GM18868 (cell line): ENCODE data around the gene GALNT18.

Experiments used
- ATAC-seq: cut with Tn5 transposase; IDR thresholded peaks from one replicate; pipeline ENCODE4 v1.9.1; 2021; ENCODE audit warnings: mild to moderate bottlenecking, moderate library complexity; ENCODE audit not compliant: unreplicated experiment

Gene GALNT18

GRCh38 chr11:11415901-11416300, 205.9 kb downstream of the GALNT18 start:
- ATAC-seq = no peak

DNA sequence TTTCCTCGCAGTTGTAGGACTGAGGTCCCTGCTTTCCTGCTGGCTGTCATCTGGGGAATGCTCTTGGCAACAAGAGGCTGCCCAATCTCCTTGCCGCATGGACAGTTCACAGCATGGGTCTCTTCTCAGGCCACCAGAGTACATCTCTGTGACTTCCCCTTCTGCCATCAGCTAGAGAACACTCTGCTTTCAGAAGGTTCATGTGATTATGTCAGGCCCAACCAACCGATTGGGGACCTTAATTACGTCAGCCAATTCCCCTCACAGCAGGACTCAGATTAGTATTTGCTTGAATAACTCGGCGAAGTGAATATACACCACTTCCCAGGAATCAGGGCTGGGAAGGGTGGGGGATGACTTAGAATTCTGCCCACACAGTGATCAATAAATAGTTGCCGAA, 206.8 kb downstream of the GALNT18 start:
- ATAC-seq = no peak

- no peak for ATAC-seq
Measured at GRCh38 chr11:11413776-11414175, 208.0 kb downstream of the GALNT18 start.

DNA sequence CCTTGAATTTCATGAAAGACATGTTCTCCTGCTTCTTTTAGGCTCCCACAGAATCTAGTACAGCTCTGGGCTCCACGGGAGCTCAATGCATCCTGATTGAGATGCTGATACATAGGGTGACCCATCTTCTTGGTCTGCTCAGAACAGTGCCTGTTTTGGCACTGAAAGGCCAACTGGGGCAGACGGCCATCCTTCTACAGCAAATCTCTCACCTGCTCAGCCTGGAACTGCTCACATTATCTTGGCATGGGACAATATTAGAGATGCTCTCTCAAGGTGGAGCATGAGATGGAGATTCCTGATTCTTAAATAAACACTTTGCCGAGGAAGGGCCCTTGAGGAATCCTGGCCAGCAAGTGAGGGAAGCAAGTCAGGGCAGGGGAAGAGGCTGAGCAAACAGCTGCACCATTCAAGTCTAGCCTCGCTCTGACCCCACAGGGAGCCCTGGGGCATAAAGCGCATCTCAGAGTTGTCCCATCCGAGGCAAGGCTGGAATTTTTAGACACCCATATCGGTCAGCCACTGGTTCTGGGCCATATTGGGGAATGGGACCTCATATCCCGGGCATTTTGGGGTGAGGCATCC, 210.3 kb downstream of the GALNT18 start:
- ATAC-seq = no peak

GRCh38 chr11:11409901-11410300, 211.9 kb downstream of the GALNT18 start:
- ATAC-seq = no peak

- ATAC-seq = no peak
Measured at GRCh38 chr11:11409224-11409623, 212.6 kb downstream of the GALNT18 start.

GRCh38 chr11:11408436-11409221, 213.2 kb downstream of the GALNT18 start:
- ATAC-seq = no peak

DNA sequence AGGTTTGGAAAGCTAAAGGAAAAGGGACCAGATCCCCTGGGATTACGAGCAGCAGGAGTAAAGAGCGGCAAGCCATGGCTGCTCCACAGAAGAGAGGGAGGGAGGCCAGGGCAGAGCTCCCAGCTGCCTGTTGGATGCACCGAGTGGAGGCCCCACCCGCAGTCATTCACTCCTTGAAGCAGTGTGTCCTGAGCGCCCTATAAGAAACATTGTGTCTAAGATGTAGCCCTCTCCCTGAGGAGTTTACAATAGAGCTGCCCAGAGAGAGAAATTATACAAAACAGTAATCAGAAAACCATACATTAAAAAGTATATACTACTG, 214.1 kb downstream of the GALNT18 start:
- no peak for ATAC-seq

- no peak for ATAC-seq
Measured at GRCh38 chr11:11407065-11407762, 214.6 kb downstream of the GALNT18 start.

- ATAC-seq = no peak
Measured at GRCh38 chr11:11406652-11407051, 215.2 kb downstream of the GALNT18 start.

- ATAC-seq = no peak
Measured at GRCh38 chr11:11403763-11404725, 217.8 kb downstream of the GALNT18 start.

- ATAC-seq = no peak
Measured at GRCh38 chr11:11401960-11402535, 219.8 kb downstream of the GALNT18 start.

- no peak for ATAC-seq
Measured at GRCh38 chr11:11400635-11401232, 221.1 kb downstream of the GALNT18 start.

DNA sequence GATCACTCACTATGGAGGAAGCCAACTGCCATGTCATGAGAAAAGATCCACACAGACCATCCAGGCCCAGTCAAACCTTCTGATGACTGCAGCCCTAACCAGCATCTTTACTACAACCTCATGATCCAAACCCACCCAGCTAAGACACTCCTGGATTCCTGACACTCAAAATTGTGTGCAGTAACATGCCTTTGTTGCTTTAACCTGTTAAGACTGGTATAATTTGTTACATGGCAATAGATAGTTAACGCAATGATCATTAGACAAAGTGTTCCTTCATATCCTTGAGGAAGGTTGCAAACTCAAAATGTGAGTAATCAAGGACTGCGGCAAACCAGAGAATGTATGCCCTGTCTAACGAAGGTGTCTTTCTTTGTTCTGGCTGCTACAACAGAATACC, 221.7 kb downstream of the GALNT18 start:
- no peak for ATAC-seq

DNA sequence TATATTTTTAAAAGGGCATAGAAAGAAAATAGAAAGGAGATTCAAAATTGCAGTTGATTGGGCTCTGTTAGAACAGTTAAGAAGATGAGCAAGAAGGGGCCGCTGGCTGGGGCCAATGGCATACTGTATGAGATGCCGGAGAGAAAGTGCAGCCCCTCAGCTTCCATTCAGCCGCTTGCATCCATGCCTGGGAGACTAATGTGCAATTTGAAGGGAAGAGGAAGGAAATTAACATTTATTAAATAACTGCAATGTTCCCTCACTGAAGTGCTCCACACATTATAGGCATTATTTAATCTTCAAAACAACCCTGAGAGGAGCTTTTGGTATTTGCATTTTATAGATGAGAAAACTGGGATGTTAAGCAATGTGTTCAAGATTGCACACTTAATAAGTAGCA, 224.0 kb downstream of the GALNT18 start:
- no peak for ATAC-seq

DNA sequence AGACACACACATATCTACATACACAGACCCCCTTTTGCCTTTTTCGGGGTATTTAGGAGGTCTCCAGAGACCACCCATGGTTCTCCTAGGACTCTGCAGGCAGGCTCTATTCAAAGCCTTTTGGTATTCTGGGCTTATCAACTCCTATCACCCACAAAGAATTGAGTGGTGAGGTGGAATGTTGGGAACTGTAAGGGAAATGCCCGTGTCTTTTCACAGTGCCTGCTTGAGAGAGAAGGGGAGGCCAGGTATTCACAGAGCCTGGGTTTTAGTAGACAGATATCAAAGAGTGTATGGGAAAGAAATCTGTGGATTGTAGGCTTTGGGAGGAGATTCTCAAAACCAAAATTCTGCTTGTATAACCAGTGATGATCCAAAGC, 224.8 kb downstream of the GALNT18 start:
- no peak for ATAC-seq

DNA sequence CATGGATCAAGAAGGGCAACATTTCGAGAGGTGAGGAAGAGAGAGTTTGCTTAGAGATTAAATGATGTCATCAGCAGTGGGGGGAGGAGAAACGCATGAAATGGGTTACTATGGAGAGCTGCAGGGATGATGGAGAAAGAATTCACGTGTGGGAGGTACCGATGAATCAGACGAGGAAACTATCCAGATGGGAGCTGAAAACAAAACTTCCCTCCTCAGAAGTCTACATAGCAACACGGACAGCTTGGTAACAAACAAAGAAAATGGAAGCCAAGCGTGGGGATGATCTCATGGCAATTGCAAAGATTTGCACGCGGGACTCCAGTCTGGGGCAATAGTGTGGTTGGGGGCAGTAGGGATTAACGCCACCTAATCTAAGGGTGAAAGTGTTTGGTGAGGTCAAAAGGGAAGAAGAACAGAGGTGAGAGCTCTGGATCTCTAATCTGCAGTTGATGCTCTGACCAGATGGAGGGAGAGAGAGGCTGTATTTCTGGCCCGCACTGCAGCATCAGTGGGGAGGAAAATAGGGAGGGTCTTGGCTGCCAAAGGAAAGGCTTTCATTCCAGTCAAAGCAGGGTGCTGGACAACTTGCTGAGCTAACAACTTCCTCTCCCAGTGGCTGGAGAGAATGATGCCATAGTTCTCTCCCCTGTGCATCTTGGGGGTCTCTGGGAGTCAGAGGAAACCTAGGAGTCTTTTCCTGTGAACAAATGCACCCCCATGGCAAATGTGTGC, 225.3 kb downstream of the GALNT18 start:
- no peak for ATAC-seq

GRCh38 chr11:11395126-11395525, 226.7 kb downstream of the GALNT18 start:
- no peak for ATAC-seq

DNA sequence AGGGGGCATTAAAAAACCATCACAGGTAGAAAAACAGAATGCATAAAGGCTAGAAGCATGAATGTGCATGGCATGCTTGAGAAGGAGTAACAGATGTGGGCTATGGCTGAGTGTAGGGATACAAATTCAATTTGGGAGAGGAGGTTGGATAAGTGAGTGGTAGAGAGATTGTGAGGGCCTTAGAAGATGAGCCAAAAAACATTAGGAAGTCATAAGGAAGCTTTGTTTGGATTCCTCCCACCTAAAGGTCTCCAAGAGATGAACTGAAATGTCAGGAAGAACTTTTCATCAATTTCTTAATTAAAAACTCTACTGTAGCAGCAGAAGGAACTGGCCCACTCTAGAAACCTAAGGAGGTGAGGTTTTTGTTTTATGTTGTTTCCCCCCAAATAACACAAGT, 227.6 kb downstream of the GALNT18 start:
- no peak for ATAC-seq
